NB4 (cell line): ENCODE measurements around the gene PEF1.

ENCODE experiments used
- CTCF ChIP-seq: IDR thresholded peaks from one replicate; pipeline ENCODE4 v1.5.1; 2012; ENCODE audit warnings: low read depth, low read length
- POLR2A ChIP-seq: IDR thresholded peaks from 2 replicates; pipeline ENCODE4 v1.6.1; 2011; ENCODE audit warnings: mild to moderate bottlenecking; ENCODE audit not compliant: insufficient read length; ENCODE audit errors: extremely low read depth

DNA sequence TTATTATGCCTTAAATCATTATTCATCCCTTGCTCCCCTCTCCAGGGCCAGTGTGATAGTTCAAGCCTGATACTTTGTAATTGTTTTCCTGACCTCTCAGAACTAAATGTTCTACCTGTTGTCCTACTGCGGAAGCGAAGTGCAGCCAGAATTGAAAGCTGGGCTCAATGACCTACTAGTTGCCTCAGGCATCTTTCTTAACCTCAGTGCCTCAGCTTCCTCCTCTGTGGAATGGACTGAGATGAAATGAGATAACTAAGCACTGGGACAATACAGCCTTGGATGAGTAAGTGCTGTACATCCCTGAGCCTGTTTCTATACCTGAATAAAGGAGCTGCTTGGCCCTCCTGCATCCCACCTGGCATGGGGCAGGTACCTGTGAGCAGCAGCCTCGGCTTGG, 32.7 kb upstream of the PEF1 start:
- TF ChIP-seq POLR2A: no peak
- no peak for TF ChIP-seq CTCF
